Hypothalamus (tissue), 51 donors: ENCODE results near the gene OR13C8.

Source experiments
- DNase-seq, 51 donors: peaks; one replicate each; lab custom pipeline; 2025; lab: John Stamatoyannopoulos, UW

The OR13C8 gene

GRCh38 chr9:104608336-104608735 is 39.4 kb downstream of the OR13C8 start:
- no peak for DNase-seq

DNA sequence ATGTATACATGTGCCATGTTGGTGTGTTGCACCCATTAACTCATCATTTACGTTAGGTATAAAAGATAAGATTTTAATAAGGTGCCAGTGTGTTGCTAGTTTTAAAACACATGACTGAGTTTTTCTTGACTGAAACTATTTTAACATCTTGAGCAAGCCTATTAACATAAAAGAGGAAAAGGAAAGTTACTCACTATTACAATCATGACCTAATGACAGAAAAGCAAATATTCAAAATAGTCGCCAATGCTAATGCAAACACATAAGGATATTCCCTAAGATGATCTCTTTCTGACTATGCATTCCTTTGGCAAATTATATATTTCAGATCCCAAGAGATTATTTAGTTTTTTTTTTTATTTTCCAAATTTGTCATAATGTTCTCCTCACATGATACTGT is 42.2 kb downstream of the OR13C8 start:
- DNase-seq = no peak

DNA sequence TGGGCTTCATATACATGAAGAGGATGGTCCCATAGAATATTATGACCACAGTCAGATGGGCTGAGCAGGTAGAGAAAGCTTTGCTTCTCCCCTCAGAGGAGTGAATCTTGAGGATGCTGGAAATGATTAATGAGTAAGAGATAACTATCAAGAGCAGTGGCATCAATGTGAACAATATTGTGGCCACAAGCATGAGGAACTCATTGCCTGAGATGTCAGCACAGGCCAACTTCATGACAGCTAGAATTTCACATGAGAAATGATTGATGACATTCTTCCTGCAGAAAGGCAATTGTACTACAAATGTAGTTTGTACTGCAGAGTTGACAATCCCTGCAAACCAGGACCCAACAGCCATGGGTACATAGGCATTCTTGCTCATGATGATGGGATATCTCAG is 48.5 kb downstream of the OR13C8 start:
- DNase-seq = no peak

DNA sequence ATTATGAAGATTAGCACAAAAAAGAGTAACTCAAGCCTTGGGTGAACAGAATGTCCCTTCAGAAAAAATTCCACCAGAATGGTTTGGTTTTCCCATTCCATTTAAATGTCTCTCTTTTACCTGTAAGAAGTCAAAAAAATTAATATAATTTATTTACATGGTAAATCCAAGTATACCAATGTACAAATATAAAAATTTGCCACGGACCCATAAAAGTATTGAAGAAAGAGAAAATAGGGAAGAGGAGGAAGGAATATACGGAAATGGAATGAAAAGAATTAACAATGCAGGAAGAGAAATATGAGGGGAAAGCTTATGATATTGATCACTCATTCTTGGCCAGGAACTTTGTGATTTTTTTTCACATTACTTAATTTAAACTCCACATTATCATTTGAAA is 49.1 kb downstream of the OR13C8 start, which contains the start of gene OR13C9:
Gene OR13C9, minus strand, starts transcription at position 101 of the 400 bp plus-strand sequence. Its CDS starts 0 bp downstream, at position 101.
- DNase-seq = no peak
